ENCODE measurements around the gene APBA2.

DNA sequence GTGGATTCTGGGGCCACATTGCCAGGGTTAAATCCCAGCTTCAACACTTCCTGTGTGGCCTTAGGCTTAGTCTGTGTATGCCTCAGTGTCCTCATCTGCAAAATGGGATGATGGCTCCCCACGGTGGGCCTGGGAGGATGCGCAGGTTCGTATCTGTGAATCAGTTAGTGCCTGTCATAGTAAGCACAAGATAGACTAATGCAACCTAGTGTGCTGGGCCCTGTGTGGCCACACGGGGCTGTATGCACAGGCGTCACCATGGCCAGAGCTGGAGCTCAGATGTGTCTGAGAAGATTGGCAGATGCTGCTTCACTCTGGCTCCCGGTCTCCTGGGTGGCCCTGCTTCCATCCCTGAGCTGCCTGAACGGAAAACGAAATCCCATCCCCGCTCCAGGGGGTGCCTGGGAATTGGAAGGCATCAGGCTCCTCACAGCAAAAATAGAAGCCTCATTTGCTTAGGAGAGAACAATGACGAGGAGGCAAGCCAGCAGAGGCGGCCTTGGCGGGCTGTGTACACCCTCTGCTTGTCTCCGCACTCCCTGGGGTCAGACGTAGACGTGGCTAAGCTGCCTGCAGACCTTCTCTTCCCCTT is 103.6 kb downstream of the APBA2 start:
- TF ChIP-seq EZH2 (IDR thresholded peaks at IDR 0.05; ENCODE audit: borderline replicate concordance, low read length) = no peak
- TF ChIP-seq, protein P1, sequence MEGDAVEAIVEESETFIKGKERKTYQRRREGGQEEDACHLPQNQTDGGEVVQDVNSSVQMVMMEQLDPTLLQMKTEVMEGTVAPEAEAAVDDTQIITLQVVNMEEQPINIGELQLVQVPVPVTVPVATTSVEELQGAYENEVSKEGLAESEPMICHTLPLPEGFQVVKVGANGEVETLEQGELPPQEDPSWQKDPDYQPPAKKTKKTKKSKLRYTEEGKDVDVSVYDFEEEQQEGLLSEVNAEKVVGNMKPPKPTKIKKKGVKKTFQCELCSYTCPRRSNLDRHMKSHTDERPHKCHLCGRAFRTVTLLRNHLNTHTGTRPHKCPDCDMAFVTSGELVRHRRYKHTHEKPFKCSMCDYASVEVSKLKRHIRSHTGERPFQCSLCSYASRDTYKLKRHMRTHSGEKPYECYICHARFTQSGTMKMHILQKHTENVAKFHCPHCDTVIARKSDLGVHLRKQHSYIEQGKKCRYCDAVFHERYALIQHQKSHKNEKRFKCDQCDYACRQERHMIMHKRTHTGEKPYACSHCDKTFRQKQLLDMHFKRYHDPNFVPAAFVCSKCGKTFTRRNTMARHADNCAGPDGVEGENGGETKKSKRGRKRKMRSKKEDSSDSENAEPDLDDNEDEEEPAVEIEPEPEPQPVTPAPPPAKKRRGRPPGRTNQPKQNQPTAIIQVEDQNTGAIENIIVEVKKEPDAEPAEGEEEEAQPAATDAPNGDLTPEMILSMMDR (IDR thresholded peaks at IDR 0.05; ENCODE audit: low read length) = no peak

All from OCI-LY1 (cell line).